Raji (cell line): ENCODE results near the gene ADARB2.

Source experiments
- POLR2A ChIP-seq: IDR thresholded peaks from 2 replicates; pipeline ENCODE4 v1.6.1; 2011; ENCODE audit warnings: low read depth, low read length, control low read depth; ENCODE audit not compliant: insufficient read depth

Gene ADARB2

DNA sequence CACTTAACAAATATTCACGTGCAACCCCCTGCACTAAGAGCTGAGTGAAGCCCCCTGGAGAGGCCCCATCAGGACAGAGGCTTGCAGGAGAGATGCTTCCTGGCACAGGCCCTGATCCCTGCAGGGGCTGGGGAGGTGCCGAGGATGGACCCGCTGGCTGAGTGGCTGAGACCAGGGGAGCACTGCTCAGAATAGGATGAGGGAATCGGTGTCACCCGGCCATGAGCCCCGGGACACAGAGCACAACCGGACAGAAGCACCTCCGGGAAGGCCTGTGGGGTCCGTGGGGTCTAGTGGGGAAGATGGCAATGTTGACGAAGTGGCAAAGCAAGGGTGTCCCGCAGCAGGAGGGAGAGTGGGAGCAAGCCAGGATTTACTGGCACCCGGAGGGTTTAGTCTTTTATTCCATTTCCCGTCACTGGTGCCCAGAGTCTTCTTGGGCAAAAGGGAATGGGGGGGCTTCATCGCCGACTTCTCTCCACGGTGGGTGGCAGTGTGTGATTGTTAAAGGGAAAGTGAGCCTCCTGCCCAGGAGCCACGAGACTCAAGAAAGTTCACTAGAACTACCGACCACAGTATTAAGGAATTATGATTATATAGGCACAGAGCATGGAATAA, 140.7 kb downstream of the ADARB2 start:
- no peak for TF ChIP-seq POLR2A

DNA sequence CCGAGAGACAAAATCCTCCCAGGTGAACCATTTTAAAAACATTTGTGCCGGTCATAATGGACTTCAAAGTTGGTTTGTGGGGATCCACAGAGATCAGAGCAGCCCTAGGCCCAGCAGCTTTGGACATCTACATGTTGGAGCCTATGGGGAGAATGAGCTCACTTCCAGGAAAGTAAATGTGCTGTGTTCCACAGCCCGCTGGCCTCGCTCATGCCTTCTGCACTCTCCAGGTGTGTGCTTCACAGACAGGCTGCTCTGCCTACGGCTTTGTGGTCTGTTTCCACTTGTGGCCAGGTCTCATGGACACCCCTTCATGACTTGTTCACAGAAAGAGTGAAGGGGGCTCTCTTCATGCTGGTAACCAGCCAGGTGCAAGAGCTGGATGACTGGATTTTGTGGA, 141.6 kb downstream of the ADARB2 start:
- TF ChIP-seq POLR2A: no peak

GRCh38 chr10:1595242-1595600, 142.1 kb downstream of the ADARB2 start:
- no peak for TF ChIP-seq POLR2A

DNA sequence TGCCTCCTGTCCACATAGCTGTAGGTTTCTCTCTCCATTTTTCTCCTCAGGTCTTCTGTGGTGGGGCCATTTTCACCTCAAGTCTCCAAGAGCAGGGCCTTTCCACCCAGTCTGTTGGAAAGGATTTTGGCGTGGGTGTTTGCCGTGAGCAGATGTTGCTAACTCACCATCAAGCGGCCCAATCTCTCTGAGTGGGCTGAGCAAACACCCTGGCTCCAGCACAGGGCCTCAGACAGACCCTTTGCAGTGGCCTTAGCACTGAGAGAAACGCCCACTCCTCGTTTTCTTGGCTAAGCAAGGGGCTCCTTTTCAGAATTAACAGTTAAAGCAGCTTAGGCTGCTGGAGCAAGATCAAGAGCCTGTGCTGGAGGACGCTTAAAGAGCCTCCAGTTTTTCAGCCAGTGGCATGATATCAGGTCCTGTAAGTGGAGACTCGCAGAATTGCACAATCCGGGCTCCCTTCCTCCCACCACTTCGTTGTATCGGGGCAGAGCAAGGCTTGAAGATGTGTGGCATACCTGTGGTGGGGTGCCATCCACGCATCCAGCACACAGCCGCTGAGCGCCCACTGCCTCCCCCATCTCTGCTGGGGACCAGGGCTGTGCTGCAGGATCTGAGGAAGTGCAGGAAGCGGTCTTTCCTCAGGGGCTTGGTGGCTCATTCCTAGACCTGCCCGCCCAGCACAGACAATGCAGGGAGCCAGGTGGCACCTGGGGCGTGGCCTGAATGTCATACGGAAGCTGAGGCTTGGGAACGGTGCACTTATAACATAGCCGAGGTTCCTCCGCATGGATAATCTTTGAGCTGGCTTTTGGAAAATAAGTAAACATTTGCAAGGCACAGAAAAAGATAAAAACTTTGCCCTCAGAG, 142.7 kb downstream of the ADARB2 start:
- TF ChIP-seq POLR2A: no peak

DNA sequence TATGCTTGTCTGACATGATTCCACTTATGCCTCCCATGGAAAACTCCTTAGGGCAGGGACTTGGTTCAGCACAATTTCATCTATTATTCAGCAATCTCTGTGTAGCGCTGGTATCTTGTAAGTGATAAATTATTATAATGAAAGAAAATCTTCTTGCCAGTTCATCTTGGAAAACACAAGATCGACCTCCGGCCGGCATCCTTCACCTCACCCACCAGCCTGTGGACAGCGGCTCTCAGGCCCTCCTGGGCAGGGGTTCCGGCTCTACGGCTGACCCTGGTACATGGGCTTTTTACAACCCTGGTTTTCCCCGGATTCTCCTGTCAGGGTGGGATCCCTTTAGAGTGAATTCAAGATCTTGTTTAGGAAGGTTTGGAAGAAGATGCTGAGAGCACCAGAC, 145.6 kb downstream of the ADARB2 start:
- no peak for TF ChIP-seq POLR2A

DNA sequence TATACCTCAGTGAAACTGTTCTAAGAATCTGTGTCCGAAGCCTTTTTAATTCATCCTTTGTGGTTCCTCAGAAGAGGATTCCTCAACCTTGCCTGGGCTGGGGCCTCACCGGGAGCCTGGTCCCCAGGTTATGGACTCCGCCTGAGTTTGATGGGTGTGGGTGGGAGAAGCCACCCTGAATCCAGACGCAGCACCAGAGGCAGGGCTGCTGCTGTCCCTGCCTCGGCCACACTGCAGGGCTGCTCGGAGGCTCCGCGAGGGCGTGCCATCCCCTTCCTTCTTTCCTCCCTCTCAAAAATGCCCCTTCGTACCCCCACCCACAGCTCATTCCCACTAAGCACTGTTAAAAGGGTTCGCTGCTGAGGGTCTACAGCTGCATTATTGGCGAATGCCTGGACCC, 146.3 kb downstream of the ADARB2 start:
- TF ChIP-seq POLR2A: no peak

DNA sequence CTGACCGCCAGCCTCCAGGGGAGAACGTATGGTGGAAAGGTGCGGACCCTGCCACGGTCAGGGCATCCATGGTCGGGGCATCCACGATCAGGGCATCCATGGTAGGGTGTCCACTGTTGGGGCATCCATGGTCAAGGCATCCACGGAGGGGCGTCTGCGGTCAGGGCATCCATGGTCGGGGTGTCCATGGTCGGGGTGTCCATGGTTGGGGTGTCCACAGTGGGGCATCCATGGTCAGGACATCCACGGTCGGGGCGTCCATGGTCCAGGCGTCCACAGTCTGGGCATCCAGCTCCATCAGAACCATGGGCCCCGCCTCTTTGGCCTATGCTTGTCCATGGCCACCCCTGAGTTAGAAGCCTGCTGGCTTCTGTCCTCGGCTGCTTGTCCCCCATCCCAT, 148.1 kb downstream of the ADARB2 start:
- no peak for TF ChIP-seq POLR2A

- TF ChIP-seq POLR2A: no peak
These were observed 154.6 kb downstream of the ADARB2 start for GRCh38 chr10:1582739-1583138.

- no peak for TF ChIP-seq POLR2A
These were observed 156.1 kb downstream of the ADARB2 start for GRCh38 chr10:1581189-1581588.

GRCh38 chr10:1579671-1580070, 157.7 kb downstream of the ADARB2 start:
- TF ChIP-seq POLR2A: no peak

DNA sequence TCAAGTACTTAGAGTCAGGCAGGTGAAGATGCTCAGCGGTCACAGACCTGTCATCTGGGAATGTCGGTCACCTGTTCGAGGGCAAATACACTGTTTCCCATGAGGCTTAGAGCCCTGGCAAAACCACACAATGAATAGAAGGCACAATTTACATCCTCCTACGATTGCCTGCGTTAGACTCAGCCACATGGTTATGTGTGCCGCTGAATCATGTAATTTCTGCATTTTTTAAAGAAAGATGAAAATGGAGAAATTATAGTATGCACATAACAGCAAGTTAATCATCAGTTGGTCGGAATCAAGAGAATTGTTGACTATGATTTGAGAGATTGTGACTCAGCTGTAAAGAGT, 158.2 kb downstream of the ADARB2 start:
- TF ChIP-seq POLR2A: no peak

DNA sequence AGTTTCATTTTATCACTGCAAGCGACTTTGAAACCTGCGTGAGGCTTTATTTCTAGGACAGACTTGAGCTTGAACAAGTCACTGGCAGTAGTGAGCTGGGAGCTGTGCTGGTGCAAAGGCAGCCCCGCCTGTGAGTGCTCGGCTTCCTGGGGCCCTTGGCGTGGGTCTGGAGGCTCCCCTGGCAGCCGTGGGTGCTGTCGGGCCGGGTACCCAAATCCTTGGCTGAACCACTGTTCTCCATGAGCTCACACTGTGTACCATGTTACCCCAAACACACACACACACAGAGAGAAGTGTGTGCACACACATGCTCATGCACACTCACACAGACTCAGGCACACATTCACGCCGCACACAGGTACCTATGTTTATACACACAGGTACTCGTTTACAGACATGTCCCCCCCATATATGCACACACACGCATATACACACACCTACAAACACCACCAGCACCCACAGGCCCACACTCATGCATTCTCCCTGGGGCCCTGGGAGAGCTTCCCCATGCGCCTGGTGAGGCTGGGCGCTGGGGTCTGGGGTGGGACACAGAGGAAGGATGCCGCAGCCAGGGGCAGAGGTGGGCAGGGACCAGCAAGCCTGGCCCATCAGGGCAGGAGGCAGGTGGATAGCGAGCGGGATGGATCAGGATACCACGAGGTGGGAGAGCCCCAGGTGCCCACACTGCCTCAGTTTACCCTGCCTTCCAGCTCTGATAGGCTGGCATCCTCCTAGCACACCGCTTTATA, 158.8 kb downstream of the ADARB2 start:
- TF ChIP-seq POLR2A: no peak

GRCh38 chr10:1577945-1578344, 159.4 kb downstream of the ADARB2 start:
- TF ChIP-seq POLR2A: no peak

DNA sequence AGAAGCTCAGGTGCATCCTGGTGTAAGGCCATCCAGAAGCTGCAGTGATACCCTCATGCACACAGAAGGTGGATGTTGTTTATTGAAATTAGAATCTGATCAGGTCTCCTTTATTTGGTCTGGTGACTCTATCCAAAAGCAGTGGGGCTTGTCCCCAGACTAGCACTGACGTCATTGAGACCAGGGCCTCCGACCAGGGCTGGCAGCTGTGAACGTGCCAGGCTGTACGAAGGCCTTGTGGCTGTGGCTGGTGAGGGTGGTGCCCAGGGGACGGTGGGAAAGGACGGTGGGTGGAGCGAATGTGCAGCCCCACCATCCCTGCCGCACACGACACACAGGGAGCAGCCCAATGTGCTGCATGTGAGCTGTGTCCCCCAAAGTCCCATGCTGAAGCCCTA, 160.0 kb downstream of the ADARB2 start:
- TF ChIP-seq POLR2A: no peak

DNA sequence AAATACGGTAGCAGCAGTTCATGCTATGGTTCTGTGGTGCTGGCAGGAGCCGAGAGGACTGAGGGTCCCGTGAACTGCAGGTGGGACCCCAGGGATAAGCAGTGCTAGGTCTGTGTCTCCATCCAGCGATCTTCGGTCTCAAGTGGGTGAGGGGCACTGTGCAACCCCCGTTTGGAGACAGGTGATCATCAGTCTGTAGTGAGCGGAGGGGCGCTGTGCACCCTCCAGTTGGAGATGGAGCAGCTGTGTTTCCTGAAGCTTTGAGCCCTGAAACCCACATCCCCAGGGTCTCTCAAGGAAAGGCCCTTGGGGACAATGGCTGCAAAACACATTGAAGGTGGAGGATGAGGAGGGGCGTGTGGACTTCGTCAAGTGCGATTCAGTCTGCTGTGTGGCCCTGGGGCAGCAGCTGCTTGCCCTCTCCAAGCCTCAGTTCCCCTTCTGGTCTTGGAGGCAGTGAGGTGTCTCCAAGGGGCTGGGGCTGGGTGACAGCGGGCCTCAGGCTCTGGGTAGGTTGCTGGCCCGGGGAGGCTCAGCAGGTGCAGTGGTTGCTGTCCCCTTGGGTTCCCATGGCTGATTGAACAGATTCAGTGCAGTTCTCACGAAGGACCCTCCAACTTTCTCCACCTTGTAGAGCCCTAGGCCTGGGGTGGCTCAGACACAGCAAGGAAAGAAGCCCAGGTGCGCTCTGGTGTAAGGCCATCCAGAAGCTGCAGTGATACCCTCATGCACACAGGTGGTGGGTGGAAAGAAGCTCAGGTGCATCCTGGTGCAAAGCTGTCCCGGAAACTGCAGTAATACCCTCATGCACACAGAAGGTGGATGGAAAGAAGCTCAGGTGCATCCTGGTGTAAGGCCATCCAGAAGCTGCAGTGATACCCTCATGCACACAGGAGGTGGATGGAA, 160.6 kb downstream of the ADARB2 start:
- TF ChIP-seq POLR2A: no peak
